Fibroblast of the aortic adventitia (primary cell): ENCODE measurements around the gene LSM2. TPM values are rescaled to one million over a fixed set of nuclear protein-coding genes. Genes with fewer than 3 reads are reported as not detected.
"Not testable (repeated sequence)": the region's sequence is repeated elsewhere in the genome, so short reads cannot be mapped to it uniquely, and the experiment has no call there.

Experiments
- DNase-seq: peaks from one replicate; pipeline ENCODE4 v3.0.0-alpha.2; 2010; ENCODE audit warnings: low read depth
- H3K4me3 ChIP-seq: 2 replicates; pipeline ENCODE4 v1.5.1; 2011; ENCODE audit warnings: low read depth, mild to moderate bottlenecking, control low read depth, low read length, moderate library complexity
- total RNA-seq: library from RNA; depleted of rRNA; stranded (reverse); fragments of >200 nt; gene quantifications from 2 replicates; pipeline ENCODE4 v1.2.3, GENCODE V29; 2012; ENCODE audit warnings: low replicate concordance
- TF ChIP-seq, protein P1 (sequence below): IDR thresholded peaks from 2 replicates; pipeline ENCODE4 v1.5.1; 2011; ENCODE audit warnings: mild to moderate bottlenecking, low read length, control low read depth, inconsistent platforms; ENCODE audit not compliant: insufficient read depth

Gene LSM2
- total RNA-seq = 49.5 and 88.3 TPM in 2 replicates

DNA sequence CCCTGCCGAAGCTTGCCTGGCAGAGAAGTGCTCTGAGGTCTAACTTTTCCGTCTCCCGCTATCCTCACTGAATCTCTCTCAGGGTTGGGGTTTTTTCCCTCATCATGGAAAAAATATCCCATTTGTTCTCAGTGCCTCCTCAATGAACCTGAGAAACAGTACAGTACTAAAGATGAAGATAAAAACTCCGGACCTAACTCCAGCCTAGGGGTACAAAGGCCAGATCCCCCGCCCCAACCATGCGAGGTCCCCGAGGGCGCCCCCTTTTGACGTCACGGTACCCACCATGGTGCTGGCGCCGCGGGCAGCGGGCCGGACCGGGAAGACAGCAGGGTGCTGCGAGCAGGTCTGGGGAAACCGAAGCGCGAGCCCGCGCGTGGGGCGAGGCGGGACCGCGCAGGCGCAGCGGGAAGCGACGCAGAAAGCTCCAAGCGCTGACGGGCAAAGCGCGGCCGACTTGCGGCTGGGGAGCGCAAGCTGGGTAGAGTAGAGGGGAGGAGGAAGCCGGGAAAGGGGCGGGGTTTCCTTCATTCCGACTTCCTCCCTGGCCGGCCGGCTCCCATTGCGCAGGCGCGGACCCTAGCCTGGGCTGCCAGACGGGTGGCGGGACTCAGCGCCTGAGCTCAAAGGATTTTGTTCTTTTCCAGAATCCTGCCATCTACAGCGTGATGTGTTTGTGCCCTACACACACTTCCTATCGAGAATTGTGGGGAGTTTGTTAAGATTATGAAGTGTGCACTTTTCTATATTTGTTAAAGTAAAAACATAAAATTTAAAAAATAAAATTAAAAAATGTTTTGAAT, at the start of gene LSM2:
Gene LSM2, minus strand, starts transcription at position 497 of the 803 bp plus-strand sequence. Its CDS starts 209 bp downstream, at position 288.
- TF ChIP-seq, protein P1, sequence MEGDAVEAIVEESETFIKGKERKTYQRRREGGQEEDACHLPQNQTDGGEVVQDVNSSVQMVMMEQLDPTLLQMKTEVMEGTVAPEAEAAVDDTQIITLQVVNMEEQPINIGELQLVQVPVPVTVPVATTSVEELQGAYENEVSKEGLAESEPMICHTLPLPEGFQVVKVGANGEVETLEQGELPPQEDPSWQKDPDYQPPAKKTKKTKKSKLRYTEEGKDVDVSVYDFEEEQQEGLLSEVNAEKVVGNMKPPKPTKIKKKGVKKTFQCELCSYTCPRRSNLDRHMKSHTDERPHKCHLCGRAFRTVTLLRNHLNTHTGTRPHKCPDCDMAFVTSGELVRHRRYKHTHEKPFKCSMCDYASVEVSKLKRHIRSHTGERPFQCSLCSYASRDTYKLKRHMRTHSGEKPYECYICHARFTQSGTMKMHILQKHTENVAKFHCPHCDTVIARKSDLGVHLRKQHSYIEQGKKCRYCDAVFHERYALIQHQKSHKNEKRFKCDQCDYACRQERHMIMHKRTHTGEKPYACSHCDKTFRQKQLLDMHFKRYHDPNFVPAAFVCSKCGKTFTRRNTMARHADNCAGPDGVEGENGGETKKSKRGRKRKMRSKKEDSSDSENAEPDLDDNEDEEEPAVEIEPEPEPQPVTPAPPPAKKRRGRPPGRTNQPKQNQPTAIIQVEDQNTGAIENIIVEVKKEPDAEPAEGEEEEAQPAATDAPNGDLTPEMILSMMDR = no peak
- DNase-seq = peak; percentile 97
- H3K4me3 ChIP-seq = peak within 1 kb of the TSS; percentile 84

GRCh38 chr6:31851980-31852718, 45.4 kb upstream of the LSM2 start:
- DNase-seq, H3K4me3 ChIP-seq: not testable (repeated sequence)

GRCh38 chr6:31851485-31851832, 44.7 kb upstream of the LSM2 start:
- H3K4me3 ChIP-seq = no peak overlapping the region
- TF ChIP-seq, protein P1 = no peak
- DNase-seq = peak; percentile 36

GRCh38 chr6:31850765-31851484, 44.2 kb upstream of the LSM2 start:
- no peak overlapping the region for H3K4me3 ChIP-seq
- DNase-seq = no peak
- TF ChIP-seq, protein P1 = no peak

GRCh38 chr6:31847276-31847978, 40.7 kb upstream of the LSM2 start:
- no peak for DNase-seq
- TF ChIP-seq, protein P1 = no peak
- H3K4me3 ChIP-seq = no peak overlapping the region

- no peak overlapping the region for H3K4me3 ChIP-seq
- TF ChIP-seq, protein P1 = no peak
- no peak for DNase-seq
Observed at GRCh38 chr6:31844507-31844906, 37.7 kb upstream of the LSM2 start.
